Adrenal gland (tissue), 5 donors: ENCODE data around the gene KLC1.

Experiments used
- CTCF ChIP-seq, 6 experiments: fragments of 450-650 bp in 4 of 6; fragments of 200-600 bp in 2 of 6; sonication (generic) in 1 of 6; IDR thresholded peaks; 1 replicate in 5 of 6; 2 replicates in 1 of 6; pipeline versions ENCODE4 v1.5.1 to v1.8.0; 2016 to 2021; ENCODE audit warnings: antibody characterized with exemption in 6 of 6, mild to moderate bottlenecking in 2 of 6, moderate library complexity in 1 of 6
- POLR2A ChIP-seq, 2 donors: fragments of 450-650 bp; IDR thresholded peaks; one replicate each; pipeline ENCODE4 v1.6.1; 2017; ENCODE audit warnings: antibody characterized with exemption in 2 of 2, mild to moderate bottlenecking in 2 of 2, moderate library complexity in 1 of 2
- donor health status: DM: no; HTN: no; CAD: no.

- TF ChIP-seq CTCF (IDR thresholded peaks at IDR 0.05) (no peak), POLR2A (IDR thresholded peaks at IDR 0.05) (peak; percentile 59 to 89)
Observed at GRCh38 chr14:103628221-103628683, 759 bp upstream of the KLC1 start.
